H9 (cell line): ENCODE results near the gene PLEKHA1. TPM values are rescaled to one million over a fixed set of nuclear protein-coding genes. Genes with fewer than 3 reads are reported as not detected.

Experiments
- DNase-seq: peaks from one replicate; pipeline ENCODE4 v3.0.0-alpha.2; 2017
- H2AFZ ChIP-seq: one replicate; pipeline ENCODE4 v1.6.1; 2013; ENCODE audit warnings: mild to moderate bottlenecking, low read length, control low read depth, moderate library complexity
- H2AK5ac ChIP-seq: 2 replicates; pipeline ENCODE4 v1.6.1; 2013; ENCODE audit warnings: low read length, control low read depth, mixed read lengths; ENCODE audit not compliant: insufficient read length
- H2BK120ac ChIP-seq: one replicate; pipeline ENCODE4 v1.6.1; 2013; ENCODE audit warnings: low read depth, mild to moderate bottlenecking, low read length, control low read depth, inconsistent platforms; ENCODE audit not compliant: poor library complexity, severe bottlenecking
- H2BK12ac ChIP-seq: 2 replicates; pipeline ENCODE4 v1.6.1; 2013; ENCODE audit warnings: low read length, control low read depth, mixed read lengths, low read depth; ENCODE audit not compliant: insufficient read length
- H2BK15ac ChIP-seq: 2 replicates; pipeline ENCODE4 v1.6.1; 2013; ENCODE audit warnings: low read depth, low read length, control low read depth
- H2BK20ac ChIP-seq: one replicate; pipeline ENCODE4 v1.6.1; 2013; ENCODE audit warnings: low read depth, mild to moderate bottlenecking, low read length, control low read depth, inconsistent platforms; ENCODE audit not compliant: poor library complexity, severe bottlenecking
- H2BK5ac ChIP-seq: 2 replicates; pipeline ENCODE4 v1.6.1; 2013; ENCODE audit warnings: low read length, control low read depth, mixed read lengths; ENCODE audit not compliant: insufficient read length
- H3K14ac ChIP-seq: 2 replicates; pipeline ENCODE4 v1.6.1; 2013; ENCODE audit warnings: low read length, control low read depth; ENCODE audit not compliant: insufficient read depth
- H3K18ac ChIP-seq: 2 replicates; pipeline ENCODE4 v1.6.1; 2013; ENCODE audit warnings: low read depth, mild to moderate bottlenecking, mixed read lengths, low read length, control low read depth; ENCODE audit not compliant: insufficient read length
- H3K23ac ChIP-seq: 2 replicates; pipeline ENCODE4 v1.6.1; 2013; ENCODE audit warnings: low read length, control low read depth, mixed read lengths, low read depth; ENCODE audit not compliant: insufficient read length
- H3K23me2 ChIP-seq: 2 replicates; pipeline ENCODE4 v1.6.1; 2013; ENCODE audit warnings: low read depth, mild to moderate bottlenecking, mixed read lengths, low read length, control low read depth; ENCODE audit not compliant: insufficient read length, poor library complexity, severe bottlenecking
- H3K27ac ChIP-seq: 2 replicates; pipeline ENCODE4 v1.5.1; 2013; ENCODE audit warnings: low read length, control low read depth, mixed read lengths, low read depth; ENCODE audit not compliant: insufficient read length
- H3K27me3 ChIP-seq: 2 replicates; pipeline ENCODE4 v1.6.1; 2013; ENCODE audit warnings: low read length, control low read depth, inconsistent platforms; ENCODE audit not compliant: insufficient read depth
- H3K4ac ChIP-seq: 2 replicates; pipeline ENCODE4 v1.6.1; 2013; ENCODE audit warnings: low read depth, mild to moderate bottlenecking, control low read depth, inconsistent platforms, low read length, moderate library complexity
- H3K4me1 ChIP-seq: 2 replicates; pipeline ENCODE4 v1.6.1; 2013; ENCODE audit warnings: low read length, control low read depth, inconsistent platforms; ENCODE audit not compliant: insufficient read depth
- H3K4me2 ChIP-seq: 2 replicates; pipeline ENCODE4 v1.6.1; 2013; ENCODE audit warnings: low read length, control low read depth, mixed read lengths; ENCODE audit not compliant: insufficient read length, insufficient read depth
- H3K56ac ChIP-seq: 2 replicates; pipeline ENCODE4 v1.6.1; 2013; ENCODE audit warnings: low read depth, mild to moderate bottlenecking, mixed read lengths, low read length, control low read depth; ENCODE audit not compliant: insufficient read length
- H3K79me1 ChIP-seq: 2 replicates; pipeline ENCODE4 v1.6.1; 2013; ENCODE audit warnings: low read depth, mild to moderate bottlenecking, moderate library complexity, low read length, control low read depth, inconsistent platforms; ENCODE audit not compliant: insufficient read depth, poor library complexity, severe bottlenecking
- H3K79me2 ChIP-seq: 2 replicates; pipeline ENCODE4 v1.6.1; 2013; ENCODE audit warnings: low read length, control low read depth, inconsistent platforms; ENCODE audit not compliant: insufficient read depth
- H3K9ac ChIP-seq: 2 replicates; pipeline ENCODE4 v1.6.1; 2013; ENCODE audit warnings: low read length, control low read depth, mixed read lengths; ENCODE audit not compliant: insufficient read length; ENCODE audit errors: extremely low read depth
- H3K9me3 ChIP-seq: one replicate; pipeline ENCODE4 v1.6.1; 2013; ENCODE audit warnings: low read depth, low read length, inconsistent platforms; ENCODE audit not compliant: control insufficient read depth
- H3T11ph ChIP-seq: one replicate; pipeline ENCODE4 v1.6.1; 2013; ENCODE audit warnings: mild to moderate bottlenecking, low read length, control low read depth, inconsistent platforms
- H4K20me1 ChIP-seq: one replicate; pipeline ENCODE4 v1.6.1; 2013; ENCODE audit not compliant: control insufficient read depth, insufficient read length, insufficient read depth
- H4K5ac ChIP-seq: 2 replicates; pipeline ENCODE4 v1.6.1; 2013; ENCODE audit warnings: low read depth, mild to moderate bottlenecking, mixed read lengths, low read length, control low read depth; ENCODE audit not compliant: insufficient read length
- H4K8ac ChIP-seq: replicated peaks from 2 replicates; pipeline ENCODE4 v1.6.1; 2013; ENCODE audit warnings: low read length, control low read depth, mixed read lengths, low read depth; ENCODE audit not compliant: insufficient read length
- H4K91ac ChIP-seq: 2 replicates; pipeline ENCODE4 v1.6.1; 2013; ENCODE audit warnings: low read depth, mild to moderate bottlenecking, moderate library complexity, mixed read lengths, low read length, control low read depth; ENCODE audit not compliant: insufficient read length
- H3K27ac Mint-ChIP-seq, 3 experiments: 2 replicates in 2 of 3; 3 replicates in 1 of 3; pipeline ENCODE4 v1.8.0; 2020 to 2021; ENCODE audit warnings: mixed read lengths in 3 of 3, mild to moderate bottlenecking in 1 of 3, moderate library complexity in 1 of 3
- H3K27me3 Mint-ChIP-seq: 2 replicates; pipeline ENCODE4 v1.8.0; 2021; ENCODE audit warnings: low read depth, mild to moderate bottlenecking, moderate library complexity, mixed read lengths
- H3K36me3 Mint-ChIP-seq, 3 experiments: 2 replicates in 2 of 3; 3 replicates in 1 of 3; pipeline ENCODE4 v1.8.0; 2020 to 2021; ENCODE audit warnings: low read depth in 3 of 3, mixed read lengths in 3 of 3; ENCODE audit not compliant: insufficient read depth in 1 of 3
- H3K4me1 Mint-ChIP-seq, 2 experiments: 2 replicates each; pipeline ENCODE4 v1.8.0; 2020; ENCODE audit warnings: mixed read lengths in 2 of 2
- H3K4me3 Mint-ChIP-seq, 2 experiments: 2 replicates in 1 of 2; 3 replicates in 1 of 2; pipeline ENCODE4 v1.8.0; 2020 to 2021; ENCODE audit warnings: mild to moderate bottlenecking in 2 of 2, mixed read lengths in 2 of 2, moderate library complexity in 1 of 2
- H3K9me3 Mint-ChIP-seq, 2 experiments: 2 replicates in 1 of 2; 3 replicates in 1 of 2; pipeline ENCODE4 v1.8.0; 2020; ENCODE audit warnings: mild to moderate bottlenecking in 2 of 2, mixed read lengths in 2 of 2, moderate library complexity in 1 of 2
- WGBS: extraction: QIAGEN DNeasy Blood & Tissue Kit; methylation state at CpG from one replicate; pipeline ENCODE4 v1.1.7; 2013; ENCODE audit warnings: missing lambda C conversion rate, low lambda C conversion rate, mixed read lengths; ENCODE audit not compliant: insufficient read length; ENCODE audit errors: extremely low coverage; 5-methylcytosine and 5-hydroxymethylcytosine counted together
- total RNA-seq: library from RNA; stranded (reverse); gene quantifications from 2 replicates; pipeline ENCODE4 v1.2.1, GENCODE V29; 2021
- TF ChIP-seq, protein P1 (sequence below): fragments of 200-600 bp; sonication (generic); conservative IDR thresholded peaks from 3 replicates; pipeline ENCODE4 v1.8.0; 2021; ENCODE audit warnings: antibody characterized with exemption, mild to moderate bottlenecking

Gene PLEKHA1
- total RNA-seq, 1 experiment from 2014 or later: 32.7 TPM

DNA sequence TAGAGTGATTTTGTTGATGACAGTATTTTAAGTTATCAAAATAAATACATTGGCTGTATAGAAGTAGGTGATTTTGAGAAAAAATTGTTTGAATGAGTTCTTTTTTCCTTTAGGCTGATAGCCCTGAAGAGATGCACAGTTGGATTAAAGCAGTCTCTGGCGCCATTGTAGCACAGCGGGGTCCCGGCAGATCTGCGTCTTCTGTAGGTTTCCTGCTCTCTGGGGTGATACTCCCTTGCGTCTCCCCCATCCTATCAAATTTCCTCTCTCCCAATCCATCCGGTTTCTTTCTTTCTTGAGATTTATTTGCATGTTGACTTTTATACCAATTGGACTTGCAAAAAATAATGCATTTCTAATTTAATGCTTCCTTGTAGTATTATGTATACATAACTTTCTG is 52.3 kb downstream of the PLEKHA1 start:
- Histone ChIP-seq H3K9ac (no peak overlapping the region), H4K20me1 (no peaks in the 10 kb centered on the region), H2AFZ (no peak overlapping the region), H3K18ac (no peak overlapping the region), H2BK120ac (no peak overlapping the region), H4K91ac (no peak overlapping the region), H3K56ac (no peak overlapping the region), H3K27me3 (no peaks in the 10 kb centered on the region), H3K23me2 (no peaks in the 10 kb centered on the region), H3K14ac (no peak overlapping the region), H2AK5ac (no peak overlapping the region), H3K9me3 (no peaks in the 10 kb centered on the region), H4K5ac (no peak overlapping the region), H3K27ac (no peak overlapping the region), H3K4me2 (no peak overlapping the region), H2BK5ac (no peak overlapping the region), H4K8ac (no peak overlapping the region), H3K4me1 (no peaks in the 10 kb centered on the region), H2BK12ac (no peak overlapping the region), H3K4ac (no peak overlapping the region), H2BK15ac (no peak overlapping the region), H3K79me1 (no peaks in the 10 kb centered on the region), H3K23ac (no peak overlapping the region), H3K79me2 (no peaks in the 10 kb centered on the region), H2BK20ac (no peak overlapping the region), H3T11ph (no peak overlapping the region)
- peaks cover 8 to 30% (median 25%) of the 10 kb centered on the region in 3 experiments; a peak in 5 of 7 replicates for H3K36me3 Mint-ChIP-seq
- DNase-seq: no peak
- peaks cover 0 to 6% of the 10 kb centered on the region in 2 experiments; a peak in 2 of 4 replicates for H3K4me1 Mint-ChIP-seq
- TF ChIP-seq, protein P1, sequence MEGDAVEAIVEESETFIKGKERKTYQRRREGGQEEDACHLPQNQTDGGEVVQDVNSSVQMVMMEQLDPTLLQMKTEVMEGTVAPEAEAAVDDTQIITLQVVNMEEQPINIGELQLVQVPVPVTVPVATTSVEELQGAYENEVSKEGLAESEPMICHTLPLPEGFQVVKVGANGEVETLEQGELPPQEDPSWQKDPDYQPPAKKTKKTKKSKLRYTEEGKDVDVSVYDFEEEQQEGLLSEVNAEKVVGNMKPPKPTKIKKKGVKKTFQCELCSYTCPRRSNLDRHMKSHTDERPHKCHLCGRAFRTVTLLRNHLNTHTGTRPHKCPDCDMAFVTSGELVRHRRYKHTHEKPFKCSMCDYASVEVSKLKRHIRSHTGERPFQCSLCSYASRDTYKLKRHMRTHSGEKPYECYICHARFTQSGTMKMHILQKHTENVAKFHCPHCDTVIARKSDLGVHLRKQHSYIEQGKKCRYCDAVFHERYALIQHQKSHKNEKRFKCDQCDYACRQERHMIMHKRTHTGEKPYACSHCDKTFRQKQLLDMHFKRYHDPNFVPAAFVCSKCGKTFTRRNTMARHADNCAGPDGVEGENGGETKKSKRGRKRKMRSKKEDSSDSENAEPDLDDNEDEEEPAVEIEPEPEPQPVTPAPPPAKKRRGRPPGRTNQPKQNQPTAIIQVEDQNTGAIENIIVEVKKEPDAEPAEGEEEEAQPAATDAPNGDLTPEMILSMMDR: no peak
- no peaks in the 10 kb centered on the region for H3K9me3 Mint-ChIP-seq
- no peaks in the 10 kb centered on the region for H3K27me3 Mint-ChIP-seq
- no CpG with 5 or more reads among the region's 6 CpGs for WGBS
- H3K27ac Mint-ChIP-seq: peak overlapping the region in 1 of 3 experiments; percentile 22; a peak in 1 of 7 replicates
- H3K4me3 Mint-ChIP-seq: no peak overlapping the region
